Glutamatergic neuron (in vitro differentiated cells): ENCODE results near the gene TFDP1. TPM values are rescaled to one million over a fixed set of nuclear protein-coding genes. Genes with fewer than 3 reads are reported as not detected.
A peak's percentile ranks its signal among the peaks of the same experiment; 100 is the strongest.
"Not testable (repeated sequence)": the region's sequence is repeated elsewhere in the genome, so short reads cannot be mapped to it uniquely, and the experiment has no call there.

Source experiments
- DNase-seq: peaks from one replicate; pipeline ENCODE4 v3.0.0; 2022
- H3K27ac Mint-ChIP-seq: one replicate; pipeline ENCODE4 v1.8.0; 2020; ENCODE audit warnings: mild to moderate bottlenecking, mixed read lengths, inconsistent platforms; ENCODE audit not compliant: unreplicated experiment
- H3K27me3 Mint-ChIP-seq: one replicate; pipeline ENCODE4 v1.8.0; 2020; ENCODE audit warnings: mild to moderate bottlenecking, moderate library complexity, mixed read lengths, inconsistent platforms; ENCODE audit not compliant: unreplicated experiment
- H3K36me3 Mint-ChIP-seq: one replicate; pipeline ENCODE4 v1.8.0; 2020; ENCODE audit warnings: mild to moderate bottlenecking, mixed read lengths, inconsistent platforms; ENCODE audit not compliant: unreplicated experiment
- H3K4me1 Mint-ChIP-seq: one replicate; pipeline ENCODE4 v1.8.0; 2020; ENCODE audit warnings: mild to moderate bottlenecking, low read depth, mixed read lengths, inconsistent platforms; ENCODE audit not compliant: unreplicated experiment
- H3K4me3 Mint-ChIP-seq: one replicate; pipeline ENCODE4 v1.8.0; 2020; ENCODE audit warnings: mild to moderate bottlenecking, mixed read lengths, inconsistent platforms; ENCODE audit not compliant: unreplicated experiment
- H3K9me3 Mint-ChIP-seq: one replicate; pipeline ENCODE4 v1.8.0; 2020; ENCODE audit warnings: mild to moderate bottlenecking, moderate library complexity, mixed read lengths, inconsistent platforms; ENCODE audit not compliant: unreplicated experiment
- CTCF ChIP-seq: fragments of 200-600 bp; sonication (generic); IDR thresholded peaks from one replicate; pipeline ENCODE4 v1.5.0; 2021; ENCODE audit not compliant: partially characterized antibody, unreplicated experiment
- total RNA-seq: library from RNA; stranded (reverse); fragmentation: NEBNext Ultra II Directional; extraction: Animal tissue kit (Norgen Biotek cat#: 25700); gene quantifications from one replicate; pipeline ENCODE4 v1.2.1, GENCODE V29; 2021; ENCODE audit not compliant: unreplicated experiment

Gene TFDP1
- total RNA-seq, 1 donor from 2014 or later: 62.0 TPM

GRCh38 chr13:113561417-113562084 lies 23.0 kb upstream of the TFDP1 start:
- H3K27ac Mint-ChIP-seq: no peak overlapping the region
- no peaks in the 10 kb centered on the region for H3K36me3 Mint-ChIP-seq
- H3K27me3 Mint-ChIP-seq: peaks cover 4% of the 10 kb centered on the region
- H3K4me3 Mint-ChIP-seq: no peak overlapping the region
- H3K4me1 Mint-ChIP-seq: peaks cover 4% of the 10 kb centered on the region
- DNase-seq: no peak
- H3K9me3 Mint-ChIP-seq: peaks cover 7% of the 10 kb centered on the region
- no peak for TF ChIP-seq CTCF

- peak; percentile 87 for DNase-seq
- peak; percentile 28 for TF ChIP-seq CTCF
- H3K27ac Mint-ChIP-seq: no peak overlapping the region
- H3K36me3 Mint-ChIP-seq: no peaks in the 10 kb centered on the region
- peaks cover 4% of the 10 kb centered on the region for H3K27me3 Mint-ChIP-seq
- no peak overlapping the region for H3K4me3 Mint-ChIP-seq
- peaks cover 7% of the 10 kb centered on the region for H3K9me3 Mint-ChIP-seq
- no peaks in the 10 kb centered on the region for H3K4me1 Mint-ChIP-seq
Observed at GRCh38 chr13:113562085-113562749, 22.3 kb upstream of the TFDP1 start.

DNA sequence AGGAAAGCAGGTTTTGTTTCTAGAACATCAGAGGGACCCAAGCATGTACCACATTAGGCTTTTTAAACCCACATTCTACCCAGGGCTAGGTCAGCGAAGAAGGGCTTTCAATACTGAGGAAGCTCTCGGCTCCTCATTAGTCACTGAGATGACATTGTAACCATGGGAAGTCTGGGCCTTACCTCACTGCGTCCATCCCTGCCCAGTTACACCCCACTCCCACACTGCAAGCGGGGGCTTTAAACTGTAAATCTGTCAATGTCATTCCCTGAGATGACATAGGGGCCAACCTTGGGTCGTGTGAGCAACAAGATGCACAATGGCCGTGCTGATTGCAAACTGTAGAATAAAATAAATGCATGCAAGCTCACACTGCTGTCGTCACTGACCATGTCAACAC lies 21.7 kb upstream of the TFDP1 start:
- H3K27ac Mint-ChIP-seq: no peak overlapping the region
- H3K9me3 Mint-ChIP-seq: peaks cover 7% of the 10 kb centered on the region

DNA sequence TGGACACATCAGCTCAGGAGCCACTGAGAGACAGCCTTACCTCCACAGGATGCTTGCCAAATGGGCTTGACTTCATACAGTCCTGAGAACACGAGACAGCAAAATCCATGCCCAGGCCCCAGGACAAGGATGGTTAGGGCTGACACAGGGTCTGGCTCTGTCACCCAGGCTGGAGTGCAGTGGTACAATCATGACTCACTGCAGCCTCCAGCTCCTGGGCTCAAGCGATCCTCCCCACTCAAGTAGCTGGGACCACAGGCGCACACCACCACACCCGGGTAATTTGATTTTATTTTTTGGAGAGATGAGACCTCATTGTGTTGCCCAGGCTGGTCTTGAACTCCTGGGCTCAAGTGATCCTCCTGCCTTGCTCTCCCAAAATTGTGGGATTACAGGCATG lies 21.0 kb upstream of the TFDP1 start:
- not testable (repeated sequence) for H3K4me3 Mint-ChIP-seq, DNase-seq, H3K4me1 Mint-ChIP-seq, H3K27me3 Mint-ChIP-seq, H3K9me3 Mint-ChIP-seq, H3K27ac Mint-ChIP-seq, H3K36me3 Mint-ChIP-seq

More for the DNA sequence above, 21.7 kb upstream of the TFDP1 start:
- Mint-ChIP-seq H3K27me3 (peaks cover 2% of the 10 kb centered on the region), H3K4me1 (no peaks in the 10 kb centered on the region), H3K36me3 (no peaks in the 10 kb centered on the region), H3K4me3 (no peak overlapping the region)
- DNase-seq: no peak
- no peak for TF ChIP-seq CTCF

- no peak for DNase-seq
- H3K36me3 Mint-ChIP-seq: no peaks in the 10 kb centered on the region
- no peak for TF ChIP-seq CTCF
- no peaks in the 10 kb centered on the region for H3K27me3 Mint-ChIP-seq
- H3K4me1 Mint-ChIP-seq: no peaks in the 10 kb centered on the region
- H3K27ac Mint-ChIP-seq: no peak overlapping the region
- H3K9me3 Mint-ChIP-seq: peaks cover 2% of the 10 kb centered on the region
- H3K4me3 Mint-ChIP-seq: no peak overlapping the region
Observed at GRCh38 chr13:113564331-113565023, 20.1 kb upstream of the TFDP1 start.
